IMR-90 (cell line): ENCODE results near the gene ELF2. TPM values are rescaled to one million over a fixed set of nuclear protein-coding genes. Genes with fewer than 3 reads are reported as not detected.

Source experiments
- ATAC-seq: fragments of 200-7000 bp; cut with Tn5 transposase; 2 replicates; pipeline ENCODE4 v1.9.1; 2020; ENCODE audit warnings: low read depth, mild to moderate bottlenecking, moderate library complexity
- BruUV-seq: library from RNA; stranded (reverse); fragments of 400-500 nt; replicated peaks from 2 replicates; lab custom pipeline; 2021; lab: Mats Ljungman, UMichigan
- CTCF ChIA-PET: fragments of 300-600 bp; formaldehyde crosslinking; extraction: SDS; loops from one replicate; lab custom pipeline; 2021; ENCODE audit warnings: antibody characterized with exemption; lab: Yijun Ruan, JAX
- POLR2A ChIA-PET: fragments of 300-600 bp; sonication (Branson Sonifier 250); formaldehyde crosslinking; loops from one replicate; lab custom pipeline; 2022; ENCODE audit warnings: antibody characterized with exemption; ENCODE audit not compliant: unreplicated experiment; lab: Charles Lee
- DNase-seq: peaks from one replicate; pipeline ENCODE4 v3.0.0; 2013
- H2AFZ ChIP-seq: replicated peaks from 2 replicates; pipeline ENCODE3; 2013; ENCODE audit warnings: low read length, mild to moderate bottlenecking; ENCODE audit not compliant: poor library complexity
- H2AK5ac ChIP-seq: 2 replicates; pipeline ENCODE4 v1.6.1; 2013; ENCODE audit warnings: low read depth, low read length, inconsistent platforms
- H2AK9ac ChIP-seq: replicated peaks from 2 replicates; pipeline ENCODE3; 2013; ENCODE audit warnings: mild to moderate bottlenecking, low read depth, low read length, moderate library complexity; ENCODE audit not compliant: poor library complexity
- H2BK120ac ChIP-seq: 2 replicates; pipeline ENCODE4 v1.6.1; 2013; ENCODE audit warnings: low read depth, low read length, inconsistent platforms
- H2BK15ac ChIP-seq: 3 replicates; pipeline ENCODE4 v1.6.1; 2013; ENCODE audit warnings: low read depth, low read length, inconsistent platforms
- H2BK20ac ChIP-seq: 2 replicates; pipeline ENCODE4 v1.6.1; 2013; ENCODE audit warnings: low read depth, mild to moderate bottlenecking, inconsistent platforms, low read length, moderate library complexity
- H2BK5ac ChIP-seq: 2 replicates; pipeline ENCODE4 v1.6.1; 2013; ENCODE audit warnings: mild to moderate bottlenecking, low read depth, low read length, inconsistent platforms; ENCODE audit not compliant: poor library complexity, severe bottlenecking
- H3K14ac ChIP-seq: replicated peaks from 2 replicates; pipeline ENCODE4 v1.6.1; 2013; ENCODE audit warnings: low read depth, low read length, inconsistent platforms
- H3K18ac ChIP-seq: 2 replicates; pipeline ENCODE4 v1.6.1; 2013; ENCODE audit warnings: low read depth, low read length, control low read depth
- H3K23ac ChIP-seq: 2 replicates; pipeline ENCODE4 v1.6.1; 2013; ENCODE audit warnings: low read depth, low read length, inconsistent platforms
- H3K27ac ChIP-seq: 2 replicates; pipeline ENCODE4 v1.5.1; 2013; ENCODE audit warnings: mild to moderate bottlenecking, control low read depth, low read length; ENCODE audit not compliant: insufficient read depth
- H3K27me3 ChIP-seq: 2 replicates; pipeline ENCODE4 v1.6.1; 2013; ENCODE audit warnings: low read length; ENCODE audit not compliant: control insufficient read depth, insufficient read depth
- H3K36me3 ChIP-seq: 2 replicates; pipeline ENCODE4 v1.6.1; 2013; ENCODE audit warnings: low read length, mixed read lengths; ENCODE audit not compliant: control insufficient read depth, insufficient read depth
- H3K4ac ChIP-seq: 2 replicates; pipeline ENCODE4 v1.6.1; 2013; ENCODE audit warnings: low read depth, low read length, inconsistent platforms
- H3K4me1 ChIP-seq: 2 replicates; pipeline ENCODE4 v1.6.1; 2013; ENCODE audit warnings: low read length, mixed read lengths; ENCODE audit not compliant: control insufficient read depth, insufficient read depth
- H3K4me2 ChIP-seq: 2 replicates; pipeline ENCODE4 v1.6.1; 2013; ENCODE audit warnings: low read depth, mild to moderate bottlenecking, control low read depth, low read length, moderate library complexity
- H3K4me3 ChIP-seq: 2 replicates; pipeline ENCODE4 v1.5.1; 2013; ENCODE audit warnings: low read depth, mild to moderate bottlenecking, control low read depth, low read length, moderate library complexity; ENCODE audit not compliant: insufficient read depth
- H3K56ac ChIP-seq: 2 replicates; pipeline ENCODE4 v1.6.1; 2013; ENCODE audit warnings: low read length, inconsistent platforms; ENCODE audit not compliant: insufficient read depth; ENCODE audit errors: extremely low read depth
- H3K79me1 ChIP-seq, 2 experiments: 2 replicates each; pipeline ENCODE4 v1.6.1; 2013; ENCODE audit warnings: low read length in 2 of 2, inconsistent platforms in 1 of 2, low read depth in 1 of 2
- H3K9ac ChIP-seq: 2 replicates; pipeline ENCODE4 v1.6.1; 2013; ENCODE audit warnings: low read depth, low read length, control low read depth
- H3K9me1 ChIP-seq: 2 replicates; pipeline ENCODE4 v1.6.1; 2013; ENCODE audit warnings: low read length, inconsistent platforms; ENCODE audit not compliant: insufficient read depth
- H3K9me3 ChIP-seq: 2 replicates; pipeline ENCODE4 v1.6.1; 2013; ENCODE audit warnings: low read length; ENCODE audit not compliant: control insufficient read depth, insufficient read depth
- H4K20me1 ChIP-seq: 2 replicates; pipeline ENCODE4 v1.6.1; 2013; ENCODE audit warnings: low read length, inconsistent platforms; ENCODE audit not compliant: insufficient read depth
- H4K5ac ChIP-seq: 2 replicates; pipeline ENCODE4 v1.6.1; 2013; ENCODE audit warnings: mild to moderate bottlenecking, low read depth, low read length, control low read depth
- H4K8ac ChIP-seq, 2 experiments: 2 replicates each; pipeline ENCODE4 v1.6.1; 2013; ENCODE audit warnings: low read depth in 2 of 2, low read length in 2 of 2, control low read depth in 1 of 2, inconsistent platforms in 1 of 2
- H4K91ac ChIP-seq: 2 replicates; pipeline ENCODE4 v1.6.1; 2013; ENCODE audit warnings: low read depth, low read length, inconsistent platforms; ENCODE audit not compliant: insufficient read depth
- BHLHE40 ChIP-seq: fragments of 150-350 bp; IDR thresholded peaks from 2 replicates; pipeline ENCODE4 v1.6.1; 2016; ENCODE audit warnings: mild to moderate bottlenecking, low read depth, low read length
- CEBPB ChIP-seq: IDR thresholded peaks from 2 replicates; pipeline ENCODE4 v1.6.1; 2012; ENCODE audit warnings: low read depth, low read length, improper control_type of control experiment
- CHD1 ChIP-seq: IDR thresholded peaks from 2 replicates; pipeline ENCODE4 v1.6.1; 2012; ENCODE audit warnings: low read depth, low read length, improper control_type of control experiment
- CTCF ChIP-seq: conservative IDR thresholded peaks from 2 replicates; pipeline ENCODE4 v1.5.1; 2012; ENCODE audit warnings: mild to moderate bottlenecking, low read depth, low read length, improper control_type of control experiment
- FOS ChIP-seq: fragments of 150-350 bp; IDR thresholded peaks from 2 replicates; pipeline ENCODE4 v1.6.1; 2016; ENCODE audit warnings: low read depth, low read length
- MAFK ChIP-seq: IDR thresholded peaks from 2 replicates; pipeline ENCODE4 v1.6.1; 2012; ENCODE audit warnings: low read depth, low read length, improper control_type of control experiment
- MAZ ChIP-seq: IDR thresholded peaks from 2 replicates; pipeline ENCODE4 v1.6.1; 2012; ENCODE audit warnings: low read depth, mild to moderate bottlenecking, low read length, improper control_type of control experiment, moderate library complexity, borderline replicate concordance
- MXI1 ChIP-seq: IDR thresholded peaks from 2 replicates; pipeline ENCODE4 v1.6.1; 2012; ENCODE audit warnings: low read depth, mild to moderate bottlenecking, low read length, moderate library complexity, borderline replicate concordance
- NFE2L2 ChIP-seq: fragments of 150-350 bp; IDR thresholded peaks from 2 replicates; pipeline ENCODE4 v1.6.1; 2016; ENCODE audit warnings: low read depth, mild to moderate bottlenecking, low read length
- POLR2A ChIP-seq: IDR thresholded peaks from 2 replicates; pipeline ENCODE4 v1.6.1; 2012; ENCODE audit warnings: mild to moderate bottlenecking, low read depth, low read length
- RAD21 ChIP-seq: IDR thresholded peaks from 2 replicates; pipeline ENCODE4 v1.6.1; 2012; ENCODE audit warnings: low read length, improper control_type of control experiment
- RCOR1 ChIP-seq: IDR thresholded peaks from 2 replicates; pipeline ENCODE4 v1.6.1; 2012; ENCODE audit warnings: mild to moderate bottlenecking, low read length, improper control_type of control experiment; ENCODE audit not compliant: insufficient replicate concordance
- RFX5 ChIP-seq: IDR thresholded peaks from 2 replicates; pipeline ENCODE4 v1.8.0; 2012; ENCODE audit warnings: low read depth, mild to moderate bottlenecking, low read length, moderate library complexity
- SMC3 ChIP-seq: fragments of 150-350 bp; IDR thresholded peaks from 2 replicates; pipeline ENCODE4 v1.6.1; 2016; ENCODE audit warnings: low read depth, mild to moderate bottlenecking, antibody characterized with exemption, low read length, moderate library complexity
- WGBS, 2 experiments: methylation state at CpG; one replicate each; pipeline versions ENCODE4 v1.1.5 to v1.1.7; 2013; ENCODE audit warnings: missing lambda C conversion rate in 2 of 2; ENCODE audit not compliant: insufficient read length in 1 of 2; ENCODE audit errors: extremely low coverage in 2 of 2; 5-methylcytosine and 5-hydroxymethylcytosine counted together
- dilution Hi-C: fragments of 300-500 bp; cut with HindIII; formaldehyde crosslinking; loops from one replicate; pipeline ENCODE4 v1.14.3; 2018; ENCODE audit warnings: low sequenced_read_pairs; ENCODE audit not compliant: unreplicated experiment
- in situ Hi-C: fragments of 300-500 bp; cut with MboI; formaldehyde crosslinking; loops from 3 replicates; pipeline ENCODE4 v1.14.3; 2019; ENCODE audit warnings: low sequenced_read_pairs, inconsistent platforms, mixed read lengths
- intact Hi-C: fragments of 100-400 bp; cut with micrococcal nuclease; formaldehyde crosslinking; loops from 2 replicates; pipeline ENCODE4 v1.10.0; 2022
- polyA plus RNA-seq, 3 experiments: library from polyadenylated mRNA; depleted of rRNA; stranded (reverse); fragments of >200 nt; gene quantifications; 2 replicates each; pipeline ENCODE4 v1.2.3, GENCODE V29; 2012; ENCODE audit warnings: low replicate concordance in 1 of 3
- total RNA-seq: library from RNA; depleted of rRNA; stranded (reverse); fragments of >200 nt; gene quantifications from 2 replicates; pipeline ENCODE4 v1.2.3, GENCODE V29; 2012
- TF ChIP-seq, protein P1 (sequence below): fragments of 150-350 bp; IDR thresholded peaks from 2 replicates; pipeline ENCODE4 v1.6.1; 2017; ENCODE audit warnings: mild to moderate bottlenecking, antibody characterized with exemption, low read length, low read depth
- TF ChIP-seq, protein P2 (sequence below): fragments of 150-350 bp; IDR thresholded peaks from 2 replicates; pipeline ENCODE4 v1.6.1; 2016; ENCODE audit warnings: low read depth, mild to moderate bottlenecking, low read length, moderate library complexity, borderline replicate concordance

ELF2 gene
- total and polyA plus RNA-seq, 2 of the 4 experiments (the other 2 are of a cell fraction): 14.5 to 42.3 TPM

- Histone ChIP-seq H3K4me3 (no peak overlapping the region), H2AK5ac (no peak overlapping the region), H3K79me1 (no peaks in the 10 kb centered on the region), H2AFZ (no peak overlapping the region), H3K27me3 (no peaks in the 10 kb centered on the region), H3K9me1 (no peaks in the 10 kb centered on the region), H2AK9ac (no peak overlapping the region), H4K5ac (no peak overlapping the region), H2BK20ac (no peak overlapping the region), H3K4me1 (no peaks in the 10 kb centered on the region; the same call in 1 of the 2 replicates), H3K4me2 (no peak overlapping the region), H3K14ac (no peak overlapping the region), H3K9me3 (no peaks in the 10 kb centered on the region), H2BK5ac (no peak overlapping the region), H4K20me1 (no peaks in the 10 kb centered on the region), H2BK15ac (no peak overlapping the region), H4K91ac (no peak overlapping the region), H3K23ac (no peak overlapping the region), H3K36me3 (no peaks in the 10 kb centered on the region), H3K27ac (no peak overlapping the region), H3K4ac (no peak overlapping the region), H3K9ac (no peak overlapping the region), H3K18ac (no peak overlapping the region), H3K56ac (no peak overlapping the region), H4K8ac (no peak overlapping the region), H2BK120ac (no peak overlapping the region)
- DNase-seq (no peak), ATAC-seq (peak; percentile 35; the same call in 1 of the 2 replicates)
- WGBS, 2 experiments: 100% methylated on average over 1 of the region's 7 CpGs; no CpG with 5 or more reads in 1 of the 2 experiments
- ChIA-PET POLR2A (no interaction called here), CTCF (interaction anchor here (0.6 to 0.7 kb wide), 2 partner anchors 9 to 24 kb away, joined by 3 to 6 read pairs; no protein-coding TSS in a partner anchor)
- dilution Hi-C loops (no loop called here), intact Hi-C loops (no loop called here), in situ Hi-C loops (no loop called here)
- TF ChIP-seq BHLHE40 (no peak), RCOR1 (no peak), RAD21 (no peak), MAZ (no peak), POLR2A (no peak), FOS (no peak), CHD1 (no peak), RFX5 (no peak), NFE2L2 (no peak), SMC3 (no peak), CTCF (no peak), MXI1 (no peak), MAFK (no peak), CEBPB (no peak)
- TF ChIP-seq, protein P1, sequence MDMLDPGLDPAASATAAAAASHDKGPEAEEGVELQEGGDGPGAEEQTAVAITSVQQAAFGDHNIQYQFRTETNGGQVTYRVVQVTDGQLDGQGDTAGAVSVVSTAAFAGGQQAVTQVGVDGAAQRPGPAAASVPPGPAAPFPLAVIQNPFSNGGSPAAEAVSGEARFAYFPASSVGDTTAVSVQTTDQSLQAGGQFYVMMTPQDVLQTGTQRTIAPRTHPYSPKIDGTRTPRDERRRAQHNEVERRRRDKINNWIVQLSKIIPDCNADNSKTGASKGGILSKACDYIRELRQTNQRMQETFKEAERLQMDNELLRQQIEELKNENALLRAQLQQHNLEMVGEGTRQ: no peak
- TF ChIP-seq, protein P2, sequence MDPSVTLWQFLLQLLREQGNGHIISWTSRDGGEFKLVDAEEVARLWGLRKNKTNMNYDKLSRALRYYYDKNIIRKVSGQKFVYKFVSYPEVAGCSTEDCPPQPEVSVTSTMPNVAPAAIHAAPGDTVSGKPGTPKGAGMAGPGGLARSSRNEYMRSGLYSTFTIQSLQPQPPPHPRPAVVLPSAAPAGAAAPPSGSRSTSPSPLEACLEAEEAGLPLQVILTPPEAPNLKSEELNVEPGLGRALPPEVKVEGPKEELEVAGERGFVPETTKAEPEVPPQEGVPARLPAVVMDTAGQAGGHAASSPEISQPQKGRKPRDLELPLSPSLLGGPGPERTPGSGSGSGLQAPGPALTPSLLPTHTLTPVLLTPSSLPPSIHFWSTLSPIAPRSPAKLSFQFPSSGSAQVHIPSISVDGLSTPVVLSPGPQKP: no peak
- BruUV-seq: no TSS peak
Observed at GRCh38 chr4:139214039-139214534, 37.1 kb upstream of the ELF2 start.
